ENCODE data around the gene NOC3L. TPM values are rescaled to one million over a fixed set of nuclear protein-coding genes. Genes with fewer than 3 reads are reported as not detected.

NOC3L gene
- total and polyA plus RNA-seq, 9 of the 15 experiments (the other 6 are each of a cell fraction or from before 2014, with no cell fraction given) = 23.8 to 57.6 (median 32.6) TPM

DNA sequence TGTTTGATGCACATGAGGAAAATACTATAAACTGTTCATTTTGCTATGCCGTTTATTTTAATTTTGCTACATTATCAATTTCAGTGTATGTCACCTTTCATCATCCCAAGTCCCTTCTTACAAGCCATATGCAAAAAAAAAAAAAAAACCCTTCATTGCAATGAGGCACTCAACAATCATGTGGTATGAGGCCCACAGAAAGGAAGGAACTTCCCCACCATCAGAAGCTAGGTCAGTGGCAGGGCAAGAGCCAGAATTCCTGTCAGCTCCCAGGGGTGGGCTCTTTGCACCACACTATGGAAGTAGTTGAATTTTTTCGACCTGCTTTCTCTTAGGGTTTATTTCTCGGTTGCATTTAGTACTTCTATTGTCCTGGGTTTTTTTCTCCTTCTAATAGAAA lies 75.4 kb downstream of the NOC3L start:
- Histone ChIP-seq H3K79me2 (ENCODE audit: control insufficient read depth, insufficient read depth, low read length) (no peaks in the 10 kb centered on the region), H3K4me1 (replicated peaks in 1 of 2; ENCODE audit: control insufficient read depth in 2 of 2, insufficient read depth in 2 of 2, low read length in 2 of 2) (no peaks in the 10 kb centered on the region), H3K9ac (ENCODE audit: insufficient read depth in 1 of 2, low read depth in 2 of 2, low read length in 2 of 2) (no peak overlapping the region), H3K9me1 (ENCODE audit: control insufficient read depth, insufficient read depth, low read length) (no peaks in the 10 kb centered on the region), H3K4me3 (no peak overlapping the region), H3K36me3 (ENCODE audit: control insufficient read depth, insufficient read depth, low read length) (no peaks in the 10 kb centered on the region), H4K20me1 (replicated peaks; ENCODE audit: control insufficient read depth, insufficient read depth, low read length) (no peaks in the 10 kb centered on the region), H3K9me3 (replicated peaks; ENCODE audit: control insufficient read depth, insufficient read depth, low read depth, low read length) (no peaks in the 10 kb centered on the region), H3K27ac (ENCODE audit: extremely low read depth, low read depth, low read length) (no peak overlapping the region), H3K4me2 (ENCODE audit: insufficient read depth, low read length) (no peak overlapping the region), H3K27me3 (ENCODE audit: control insufficient read depth in 2 of 2, insufficient read depth in 2 of 2, low read length in 2 of 2) (peaks cover 0 to 8% of the 10 kb centered on the region in 2 experiments; a peak in 3 of 5 replicates), H2AFZ (ENCODE audit: low read depth, low read length) (no peak overlapping the region)
- no TSS peak for BruUV-seq (replicated peaks)
- DNase-seq (ENCODE audit: extremely low read depth in 1 of 4, low spot score in 3 of 4) (no peak), ATAC-seq (no peak), FAIRE-seq (no peak)
- ChIA-PET POLR2A (no interaction called here), CTCF (ENCODE audit: low intra/inter-chr PET ratio) (no interaction called here)
- in situ Hi-C loops (cut with MboI) (no loop called here), intact Hi-C loops (cut with micrococcal nuclease) (no loop called here)
- 2% methylated on average over 3 of the region's 3 CpGs for WGBS (ENCODE audit: insufficient coverage, low coverage, missing lambda C conversion rate)
- TF ChIP-seq KDM2B (CRISPR knock-in tag; IDR thresholded peaks at IDR 0.05) (no peak), TCF7L2 (IDR thresholded peaks at IDR 0.05; ENCODE audit: low read depth, low read length) (no peak), MCM5 (IDR thresholded peaks at IDR 0.05; ENCODE audit: low read depth) (no peak), ZFX (CRISPR knock-in tag; IDR thresholded peaks at IDR 0.05) (no peak), BCOR (IDR thresholded peaks at IDR 0.05) (no peak), ZNF224 (CRISPR knock-in tag; IDR thresholded peaks at IDR 0.05) (no peak), ZNF707 (CRISPR knock-in tag; conservative IDR thresholded peaks at IDR 0.05) (no peak), RAD21 (CRISPR knock-in tag; conservative IDR thresholded peaks at IDR 0.05 in 1 of 2, IDR thresholded peaks at IDR 0.05 in 1 of 2) (no peak), MIER1 (IDR thresholded peaks at IDR 0.05; ENCODE audit: low read depth) (no peak), ZNF561 (CRISPR knock-in tag; conservative IDR thresholded peaks at IDR 0.05) (no peak), GABPB1 (CRISPR knock-in tag; IDR thresholded peaks at IDR 0.05) (no peak), CC2D1A (IDR thresholded peaks at IDR 0.05) (no peak), FOSL1 (tag; conservative IDR thresholded peaks at IDR 0.05) (no peak), MECOM (CRISPR knock-in tag; IDR thresholded peaks at IDR 0.05) (no peak)
- TF ChIP-seq, protein P1, sequence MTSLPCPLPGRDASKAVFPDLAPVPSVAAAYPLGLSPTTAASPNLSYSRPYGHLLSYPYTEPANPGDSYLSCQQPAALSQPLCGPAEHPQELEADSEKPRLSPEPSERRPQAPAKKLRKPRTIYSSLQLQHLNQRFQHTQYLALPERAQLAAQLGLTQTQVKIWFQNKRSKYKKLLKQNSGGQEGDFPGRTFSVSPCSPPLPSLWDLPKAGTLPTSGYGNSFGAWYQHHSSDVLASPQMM (CRISPR knock-in tag; IDR thresholded peaks at IDR 0.05) = no peak
- TF ChIP-seq, protein P2, sequence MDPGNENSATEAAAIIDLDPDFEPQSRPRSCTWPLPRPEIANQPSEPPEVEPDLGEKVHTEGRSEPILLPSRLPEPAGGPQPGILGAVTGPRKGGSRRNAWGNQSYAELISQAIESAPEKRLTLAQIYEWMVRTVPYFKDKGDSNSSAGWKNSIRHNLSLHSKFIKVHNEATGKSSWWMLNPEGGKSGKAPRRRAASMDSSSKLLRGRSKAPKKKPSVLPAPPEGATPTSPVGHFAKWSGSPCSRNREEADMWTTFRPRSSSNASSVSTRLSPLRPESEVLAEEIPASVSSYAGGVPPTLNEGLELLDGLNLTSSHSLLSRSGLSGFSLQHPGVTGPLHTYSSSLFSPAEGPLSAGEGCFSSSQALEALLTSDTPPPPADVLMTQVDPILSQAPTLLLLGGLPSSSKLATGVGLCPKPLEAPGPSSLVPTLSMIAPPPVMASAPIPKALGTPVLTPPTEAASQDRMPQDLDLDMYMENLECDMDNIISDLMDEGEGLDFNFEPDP (CRISPR knock-in tag; IDR thresholded peaks at IDR 0.05) = no peak
- TF ChIP-seq, protein P3, sequence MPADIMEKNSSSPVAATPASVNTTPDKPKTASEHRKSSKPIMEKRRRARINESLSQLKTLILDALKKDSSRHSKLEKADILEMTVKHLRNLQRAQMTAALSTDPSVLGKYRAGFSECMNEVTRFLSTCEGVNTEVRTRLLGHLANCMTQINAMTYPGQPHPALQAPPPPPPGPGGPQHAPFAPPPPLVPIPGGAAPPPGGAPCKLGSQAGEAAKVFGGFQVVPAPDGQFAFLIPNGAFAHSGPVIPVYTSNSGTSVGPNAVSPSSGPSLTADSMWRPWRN (IDR thresholded peaks at IDR 0.05; ENCODE audit: low read depth) = no peak
- TF ChIP-seq, protein P4, sequence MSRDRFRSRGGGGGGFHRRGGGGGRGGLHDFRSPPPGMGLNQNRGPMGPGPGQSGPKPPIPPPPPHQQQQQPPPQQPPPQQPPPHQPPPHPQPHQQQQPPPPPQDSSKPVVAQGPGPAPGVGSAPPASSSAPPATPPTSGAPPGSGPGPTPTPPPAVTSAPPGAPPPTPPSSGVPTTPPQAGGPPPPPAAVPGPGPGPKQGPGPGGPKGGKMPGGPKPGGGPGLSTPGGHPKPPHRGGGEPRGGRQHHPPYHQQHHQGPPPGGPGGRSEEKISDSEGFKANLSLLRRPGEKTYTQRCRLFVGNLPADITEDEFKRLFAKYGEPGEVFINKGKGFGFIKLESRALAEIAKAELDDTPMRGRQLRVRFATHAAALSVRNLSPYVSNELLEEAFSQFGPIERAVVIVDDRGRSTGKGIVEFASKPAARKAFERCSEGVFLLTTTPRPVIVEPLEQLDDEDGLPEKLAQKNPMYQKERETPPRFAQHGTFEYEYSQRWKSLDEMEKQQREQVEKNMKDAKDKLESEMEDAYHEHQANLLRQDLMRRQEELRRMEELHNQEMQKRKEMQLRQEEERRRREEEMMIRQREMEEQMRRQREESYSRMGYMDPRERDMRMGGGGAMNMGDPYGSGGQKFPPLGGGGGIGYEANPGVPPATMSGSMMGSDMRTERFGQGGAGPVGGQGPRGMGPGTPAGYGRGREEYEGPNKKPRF (IDR thresholded peaks at IDR 0.05; ENCODE audit: low read depth, low read length) = no peak
